Gastrocnemius medialis (tissue), 4 donors: Measurements from ENCODE around the gene RPEL1.
"Not testable (repeated sequence)": the region's sequence is repeated elsewhere in the genome, so short reads cannot be mapped to it uniquely, and the experiment has no call there.

Source experiments
- CTCF ChIP-seq, 5 experiments: fragments of 450-650 bp in 3 of 5; fragments of 200-600 bp in 2 of 5; sonication (generic) in 2 of 5; IDR thresholded peaks in 4 of 5; conservative IDR thresholded peaks in 1 of 5; 1 replicate in 4 of 5; 2 replicates in 1 of 5; pipeline ENCODE4 v1.5.1; 2016 to 2019; ENCODE audit warnings: antibody characterized with exemption in 5 of 5, mild to moderate bottlenecking in 3 of 5, moderate library complexity in 3 of 5
- POLR2A ChIP-seq, 2 donors: fragments of 450-650 bp; IDR thresholded peaks; one replicate each; pipeline ENCODE4 v1.6.1; 2017; ENCODE audit warnings: antibody characterized with exemption in 2 of 2, mild to moderate bottlenecking in 2 of 2, moderate library complexity in 2 of 2

- TF ChIP-seq CTCF (IDR thresholded peaks at IDR 0.05 in 4 of 5, conservative IDR thresholded peaks at IDR 0.05 in 1 of 5); POLR2A (IDR thresholded peaks at IDR 0.05): not testable (repeated sequence)
Observed at GRCh38 chr10:103210262-103210661, 35.4 kb upstream of the RPEL1 start.
